Lung (tissue), 12 donors: ENCODE results near the gene CPLANE1. TPM values are rescaled to one million over a fixed set of nuclear protein-coding genes. Genes with fewer than 3 reads are reported as not detected.

ENCODE experiments used
- ATAC-seq: fragments of 200-7000 bp; cut with Tn5 transposase; one replicate; pipeline ENCODE4 v1.9.1; 2020; ENCODE audit warnings: moderate number of reproducible peaks; ENCODE audit not compliant: insufficient read depth, low FRiP score
- DNase-seq, 3 donors: peaks; one replicate each; pipeline ENCODE4 v3.0.0-alpha.2; 2013 to 2017
- H3K27ac ChIP-seq, 2 donors: one replicate each; pipeline ENCODE4 v1.5.1; 2013; ENCODE audit warnings: mild to moderate bottlenecking in 2 of 2, moderate library complexity in 2 of 2, control low read depth in 1 of 2, inconsistent platforms in 1 of 2, low read depth in 1 of 2, low read length in 1 of 2
- H3K27me3 ChIP-seq, 3 donors: one replicate each; pipeline ENCODE4 v1.5.1; 2013; ENCODE audit warnings: low read length in 2 of 3; ENCODE audit not compliant: control insufficient read depth in 3 of 3, insufficient read depth in 3 of 3
- H3K36me3 ChIP-seq, 4 donors: one replicate each; pipeline ENCODE4 v1.5.1; 2013; ENCODE audit warnings: low read length in 4 of 4, mild to moderate bottlenecking in 1 of 4, moderate library complexity in 1 of 4; ENCODE audit not compliant: control insufficient read depth in 4 of 4, insufficient read depth in 4 of 4
- H3K4me1 ChIP-seq, 5 donors: one replicate each; pipeline ENCODE4 v1.5.1; 2013; ENCODE audit warnings: low read length in 5 of 5, mild to moderate bottlenecking in 2 of 5, moderate library complexity in 1 of 5; ENCODE audit not compliant: control insufficient read depth in 5 of 5, insufficient read depth in 5 of 5
- H3K4me3 ChIP-seq: one replicate; pipeline ENCODE4 v1.5.1; 2013; ENCODE audit warnings: mild to moderate bottlenecking, control low read depth, moderate library complexity
- H3K9ac ChIP-seq, 2 donors: one replicate each; pipeline ENCODE4 v1.5.1; 2013; ENCODE audit warnings: low read length in 2 of 2, control low read depth in 1 of 2; ENCODE audit not compliant: insufficient read depth in 1 of 2
- H3K9me3 ChIP-seq, 4 donors: one replicate each; pipeline ENCODE4 v1.5.1; 2013; ENCODE audit warnings: low read length in 3 of 4, mild to moderate bottlenecking in 1 of 4, moderate library complexity in 1 of 4; ENCODE audit not compliant: control insufficient read depth in 4 of 4, insufficient read depth in 3 of 4
- WGBS, 2 donors: extraction: QIAGEN DNeasy Blood & Tissue Kit; methylation state at CpG; one replicate each; pipeline ENCODE4 v1.1.7; 2013; 5-methylcytosine and 5-hydroxymethylcytosine counted together
- polyA plus RNA-seq, 2 donors: library from polyadenylated mRNA; stranded (reverse); fragments of 200-250 nt; gene quantifications; one replicate each; pipeline ENCODE4 v1.2.1, GENCODE V29; 2013
- total RNA-seq, 2 donors: library from RNA; depleted of rRNA in 1 of 2; stranded (reverse); fragments of >200 nt in 1 of 2; gene quantifications; one replicate each; pipeline ENCODE4 v1.2.1, GENCODE V29; 2014 to 2021
- TF ChIP-seq, protein P1 (sequence below): IDR thresholded peaks from 2 replicates; pipeline ENCODE4 v1.5.1; 2012; ENCODE audit warnings: mild to moderate bottlenecking; ENCODE audit errors: control extremely low read depth, extremely low read depth
- donor health status: control.
- donor health status: control.
- donor health status: Bipolar disorder and iron deficiency.
- donor health status: healthy.
- donor health status: DM: yes; HTN: yes; CAD: no.

CPLANE1 gene
- total and polyA plus RNA-seq, 4 donors, result 2.5 to 66.4 (median 12.5) TPM

DNA sequence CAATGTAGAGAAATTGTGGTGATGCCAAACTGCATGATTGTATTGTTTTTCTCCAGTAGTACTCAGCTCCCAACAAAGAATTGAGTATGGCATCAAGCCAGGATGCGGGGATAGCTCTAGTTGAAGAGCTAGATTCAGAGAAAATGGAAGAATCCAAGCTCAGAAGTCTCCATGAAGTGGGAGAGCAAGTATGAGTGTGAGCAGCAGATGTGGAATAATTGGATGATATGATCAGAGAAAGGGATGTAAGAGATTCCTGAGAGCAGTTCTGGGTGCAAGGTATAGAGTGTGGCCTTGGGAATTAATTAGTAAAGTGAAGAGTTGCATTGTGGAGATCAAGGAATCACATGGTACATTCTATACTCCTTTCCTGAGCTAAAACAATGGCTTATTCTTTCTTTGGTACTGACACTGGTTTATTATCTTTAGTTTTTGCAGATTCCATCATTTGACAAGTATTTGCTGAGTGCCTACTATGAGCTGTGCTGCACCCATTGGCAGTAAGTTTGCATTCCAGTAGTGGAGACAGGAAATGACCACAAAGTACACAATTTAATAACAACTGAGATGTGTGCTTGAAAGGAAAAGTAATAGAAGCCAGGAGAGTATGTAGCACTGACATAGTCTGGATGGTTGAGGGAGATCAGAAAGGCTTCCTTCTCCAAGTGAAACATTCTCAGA, 177.1 kb downstream of the CPLANE1 start:
- 62 to 89% methylated on average over 1 of the region's 1 CpG for WGBS, 2 donors
- Histone ChIP-seq H3K4me1 (no peaks in the 10 kb centered on the region), H3K36me3 (peaks cover 0 to 1% (median 0%) of the 10 kb centered on the region in 4 donors), H3K4me3 (no peak overlapping the region), H3K9me3 (no peaks in the 10 kb centered on the region), H3K27ac (no peak overlapping the region), H3K9ac (no peak overlapping the region), H3K27me3 (no peaks in the 10 kb centered on the region)
- peak in 1 of 3 donors; percentile 20 for DNase-seq
- ATAC-seq, result no peak
- TF ChIP-seq, protein P1, sequence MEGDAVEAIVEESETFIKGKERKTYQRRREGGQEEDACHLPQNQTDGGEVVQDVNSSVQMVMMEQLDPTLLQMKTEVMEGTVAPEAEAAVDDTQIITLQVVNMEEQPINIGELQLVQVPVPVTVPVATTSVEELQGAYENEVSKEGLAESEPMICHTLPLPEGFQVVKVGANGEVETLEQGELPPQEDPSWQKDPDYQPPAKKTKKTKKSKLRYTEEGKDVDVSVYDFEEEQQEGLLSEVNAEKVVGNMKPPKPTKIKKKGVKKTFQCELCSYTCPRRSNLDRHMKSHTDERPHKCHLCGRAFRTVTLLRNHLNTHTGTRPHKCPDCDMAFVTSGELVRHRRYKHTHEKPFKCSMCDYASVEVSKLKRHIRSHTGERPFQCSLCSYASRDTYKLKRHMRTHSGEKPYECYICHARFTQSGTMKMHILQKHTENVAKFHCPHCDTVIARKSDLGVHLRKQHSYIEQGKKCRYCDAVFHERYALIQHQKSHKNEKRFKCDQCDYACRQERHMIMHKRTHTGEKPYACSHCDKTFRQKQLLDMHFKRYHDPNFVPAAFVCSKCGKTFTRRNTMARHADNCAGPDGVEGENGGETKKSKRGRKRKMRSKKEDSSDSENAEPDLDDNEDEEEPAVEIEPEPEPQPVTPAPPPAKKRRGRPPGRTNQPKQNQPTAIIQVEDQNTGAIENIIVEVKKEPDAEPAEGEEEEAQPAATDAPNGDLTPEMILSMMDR, result no peak

GRCh38 chr5:37071487-37071886, 177.7 kb downstream of the CPLANE1 start:
- H3K9me3 ChIP-seq, result no peaks in the 10 kb centered on the region
- WGBS, 2 donors, result 85 to 89% methylated on average over 1 of the region's 1 CpG
- H3K9ac ChIP-seq, result no peak overlapping the region
- no peak overlapping the region for H3K4me3 ChIP-seq
- peaks cover 0 to 2% (median 0%) of the 10 kb centered on the region in 4 donors for H3K36me3 ChIP-seq
- H3K27ac ChIP-seq, result no peak overlapping the region
- ATAC-seq (no peak), DNase-seq (no peak)
- H3K4me1 ChIP-seq, result no peaks in the 10 kb centered on the region
- no peaks in the 10 kb centered on the region for H3K27me3 ChIP-seq
- TF ChIP-seq, protein P1, result no peak

GRCh38 chr5:37064442-37064841, 184.7 kb downstream of the CPLANE1 start:
- no peak for ATAC-seq
- TF ChIP-seq, protein P1, result no peak
- DNase-seq, result no peak
- no peak overlapping the region for H3K9ac ChIP-seq
- 96% methylated on average over 9 of the region's 9 CpGs for WGBS, 2 donors
- no peaks in the 10 kb centered on the region for H3K27me3 ChIP-seq
- H3K36me3 ChIP-seq, result peaks cover 11 to 32% (median 26%) of the 10 kb centered on the region in 4 donors
- no peaks in the 10 kb centered on the region for H3K4me1 ChIP-seq
- no peak overlapping the region for H3K27ac ChIP-seq
- no peak overlapping the region for H3K4me3 ChIP-seq
- peaks cover 0 to 2% (median 0%) of the 10 kb centered on the region in 4 donors for H3K9me3 ChIP-seq
